ENCODE measurements around the gene DOCK2.

The DOCK2 gene

GRCh38 chr5:169978714-169979113 lies 341.6 kb downstream of the DOCK2 start:
- Histone ChIP-seq H3K9ac (no peak overlapping the region), H3K27me3 (ENCODE audit: insufficient read depth, low read depth) (no peaks in the 10 kb centered on the region), H3K4me3 (IDR thresholded peaks at IDR 0.05; ENCODE audit: insufficient read depth, low read depth, low read length) (no peak overlapping the region), H2AFZ (ENCODE audit: low read depth) (no peak overlapping the region), H3K79me2 (ENCODE audit: insufficient read depth, low read depth) (no peaks in the 10 kb centered on the region), H3K4me1 (ENCODE audit: low read depth, poor library complexity, severe bottlenecking) (no peaks in the 10 kb centered on the region), H3K4me2 (no peak overlapping the region), H4K20me1 (ENCODE audit: insufficient read depth) (no peaks in the 10 kb centered on the region), H3K27ac (no peak overlapping the region), H3K36me3 (ENCODE audit: insufficient read depth) (no peaks in the 10 kb centered on the region)
- TF ChIP-seq, protein P1, sequence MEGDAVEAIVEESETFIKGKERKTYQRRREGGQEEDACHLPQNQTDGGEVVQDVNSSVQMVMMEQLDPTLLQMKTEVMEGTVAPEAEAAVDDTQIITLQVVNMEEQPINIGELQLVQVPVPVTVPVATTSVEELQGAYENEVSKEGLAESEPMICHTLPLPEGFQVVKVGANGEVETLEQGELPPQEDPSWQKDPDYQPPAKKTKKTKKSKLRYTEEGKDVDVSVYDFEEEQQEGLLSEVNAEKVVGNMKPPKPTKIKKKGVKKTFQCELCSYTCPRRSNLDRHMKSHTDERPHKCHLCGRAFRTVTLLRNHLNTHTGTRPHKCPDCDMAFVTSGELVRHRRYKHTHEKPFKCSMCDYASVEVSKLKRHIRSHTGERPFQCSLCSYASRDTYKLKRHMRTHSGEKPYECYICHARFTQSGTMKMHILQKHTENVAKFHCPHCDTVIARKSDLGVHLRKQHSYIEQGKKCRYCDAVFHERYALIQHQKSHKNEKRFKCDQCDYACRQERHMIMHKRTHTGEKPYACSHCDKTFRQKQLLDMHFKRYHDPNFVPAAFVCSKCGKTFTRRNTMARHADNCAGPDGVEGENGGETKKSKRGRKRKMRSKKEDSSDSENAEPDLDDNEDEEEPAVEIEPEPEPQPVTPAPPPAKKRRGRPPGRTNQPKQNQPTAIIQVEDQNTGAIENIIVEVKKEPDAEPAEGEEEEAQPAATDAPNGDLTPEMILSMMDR (conservative IDR thresholded peaks at IDR 0.05; ENCODE audit: low read depth, low read length) = no peak

GRCh38 chr5:169979871-169980270 lies 342.8 kb downstream of the DOCK2 start:
- Histone ChIP-seq H3K9ac (no peak overlapping the region), H4K20me1 (ENCODE audit: insufficient read depth) (no peaks in the 10 kb centered on the region), H3K36me3 (ENCODE audit: insufficient read depth) (no peaks in the 10 kb centered on the region), H3K4me3 (IDR thresholded peaks at IDR 0.05; ENCODE audit: insufficient read depth, low read depth, low read length) (no peak overlapping the region), H3K4me2 (no peak overlapping the region), H3K27ac (no peak overlapping the region), H3K27me3 (ENCODE audit: insufficient read depth, low read depth) (no peaks in the 10 kb centered on the region), H3K4me1 (ENCODE audit: low read depth, poor library complexity, severe bottlenecking) (no peaks in the 10 kb centered on the region), H2AFZ (ENCODE audit: low read depth) (no peak overlapping the region), H3K79me2 (ENCODE audit: insufficient read depth, low read depth) (no peaks in the 10 kb centered on the region)
- TF ChIP-seq, protein P1 (conservative IDR thresholded peaks at IDR 0.05; ENCODE audit: low read depth, low read length) = no peak

- H3K9ac ChIP-seq = no peak within 1 kb of the TSS
- no peak within 1 kb of the TSS for H3K27ac ChIP-seq
- no peaks in the 10 kb centered on the region for H3K27me3 ChIP-seq (ENCODE audit: insufficient read depth, low read depth)
- no peak within 1 kb of the TSS for H2AFZ ChIP-seq (ENCODE audit: low read depth)
- H3K4me1 ChIP-seq (ENCODE audit: low read depth, poor library complexity, severe bottlenecking) = no peaks in the 10 kb centered on the region
- no peak within 1 kb of the TSS for H3K4me2 ChIP-seq
- TF ChIP-seq, protein P1 (conservative IDR thresholded peaks at IDR 0.05; ENCODE audit: low read depth, low read length) = no peak; the same call in 1 of the 2 replicates
- H3K36me3 ChIP-seq (ENCODE audit: insufficient read depth) = no peaks in the 10 kb centered on the region
- H3K4me3 ChIP-seq (IDR thresholded peaks at IDR 0.05; ENCODE audit: insufficient read depth, low read depth, low read length) = no peak within 1 kb of the TSS
- no peaks in the 10 kb centered on the region for H4K20me1 ChIP-seq (ENCODE audit: insufficient read depth)
- H3K79me2 ChIP-seq (ENCODE audit: insufficient read depth, low read depth) = no peaks in the 10 kb centered on the region
Measured at GRCh38 chr5:169980418-169981053, 343.5 kb downstream of the DOCK2 start, which contains the start of gene INSYN2B. Gene INSYN2B, minus strand, starts transcription at chr5:169980495. Its CDS starts 96,597 bp downstream, at chr5:169883898.

DNA sequence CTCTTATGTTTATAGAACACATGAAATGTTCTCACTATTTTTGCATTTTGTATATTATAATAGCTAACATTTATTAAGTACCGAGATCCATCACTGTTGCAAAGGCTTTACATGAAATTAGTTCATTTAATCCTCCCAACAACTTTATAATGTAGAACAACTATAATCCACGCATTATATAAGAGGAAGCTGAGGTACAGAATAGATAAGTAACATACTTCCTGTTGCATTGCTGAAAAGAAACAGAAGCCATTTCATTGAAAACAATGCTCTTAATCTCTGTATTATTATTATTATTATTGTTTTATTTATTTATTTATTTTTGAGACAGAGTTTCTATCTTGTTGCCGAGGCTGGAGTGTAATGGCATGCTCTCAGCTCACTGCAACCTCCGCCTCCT lies 351.1 kb downstream of the DOCK2 start:
- TF ChIP-seq, protein P1 (conservative IDR thresholded peaks at IDR 0.05; ENCODE audit: low read depth, low read length) = no peak
- no peak overlapping the region for H2AFZ ChIP-seq (ENCODE audit: low read depth)
- H3K79me2 ChIP-seq (ENCODE audit: insufficient read depth, low read depth) = no peaks in the 10 kb centered on the region
- no peaks in the 10 kb centered on the region for H4K20me1 ChIP-seq (ENCODE audit: insufficient read depth)
- H3K9ac ChIP-seq = no peak overlapping the region
- no peaks in the 10 kb centered on the region for H3K27me3 ChIP-seq (ENCODE audit: insufficient read depth, low read depth)
- H3K27ac ChIP-seq = no peak overlapping the region
- H3K4me3 ChIP-seq (IDR thresholded peaks at IDR 0.05; ENCODE audit: insufficient read depth, low read depth, low read length) = no peak overlapping the region
- H3K36me3 ChIP-seq (ENCODE audit: insufficient read depth) = no peaks in the 10 kb centered on the region
- H3K4me1 ChIP-seq (ENCODE audit: low read depth, poor library complexity, severe bottlenecking) = no peaks in the 10 kb centered on the region
- no peak overlapping the region for H3K4me2 ChIP-seq

All from KMS-11 (cell line).